NOMO-1 treated with dmso at 0.1 percent for 144 hours (cell line): ENCODE results near the gene KCND1.
A peak's percentile ranks its signal among the peaks of the same experiment; 100 is the strongest.
"Not testable (repeated sequence)": the region's sequence is repeated elsewhere in the genome, so short reads cannot be mapped to it uniquely, and the experiment has no call there.

ENCODE experiments used
- DNase-seq: peaks from one replicate; lab custom pipeline; 2025; ENCODE audit not compliant: unreplicated experiment; lab: John Stamatoyannopoulos, UW

The KCND1 gene

DNA sequence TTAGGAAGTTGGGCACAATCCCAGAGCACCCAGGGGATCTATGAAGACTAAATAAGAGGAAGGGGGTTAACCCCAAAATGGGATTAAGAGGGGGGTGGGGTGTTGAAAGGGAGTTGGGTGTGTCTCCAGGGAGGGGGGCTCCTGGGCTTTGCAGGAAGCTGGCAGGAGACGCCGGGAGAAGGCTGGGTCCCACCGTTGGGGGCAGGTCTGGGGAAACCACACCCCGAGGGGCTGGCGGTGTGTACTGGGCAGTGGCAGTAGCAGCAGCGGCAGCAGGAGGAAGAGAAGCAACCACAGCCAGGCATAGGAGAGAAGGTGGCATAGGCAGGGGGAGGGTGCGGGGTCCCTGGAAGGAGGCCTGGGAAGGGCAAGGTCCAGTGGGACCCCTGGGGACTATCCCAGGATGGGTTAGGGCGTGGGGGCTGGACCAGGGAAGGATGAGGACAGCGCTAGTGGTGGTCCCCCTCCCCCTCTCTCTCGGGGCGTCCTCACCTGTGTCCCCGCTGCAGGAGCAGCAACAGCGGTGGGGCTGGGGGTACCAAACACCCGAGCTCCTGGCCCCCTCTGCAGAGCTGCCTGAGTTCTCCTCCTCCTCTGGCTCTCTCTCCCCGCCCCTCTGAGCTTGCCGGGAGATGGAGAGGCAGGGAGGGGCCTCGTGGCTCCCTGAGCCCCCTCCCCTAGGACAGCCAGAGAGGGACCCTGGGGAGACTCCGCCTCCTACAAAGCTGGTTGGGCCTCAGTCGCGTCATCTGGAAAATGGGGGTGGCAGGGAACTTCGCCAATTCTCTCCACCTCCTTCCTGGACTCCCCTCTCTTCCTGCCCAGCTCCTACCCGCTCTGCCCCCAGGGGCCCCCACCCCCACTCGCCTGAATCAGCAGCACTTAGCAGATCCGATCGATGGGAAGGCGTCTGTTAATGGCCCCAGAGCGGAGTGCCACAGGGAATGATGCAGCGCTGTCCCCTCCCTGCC is at the start of gene KCND1:
Gene KCND1 (minus strand): TSS at position 596 of the 971 bp plus-strand sequence. CDS start 1,573 bp downstream, outside the sequence.
- no peak for DNase-seq

DNA sequence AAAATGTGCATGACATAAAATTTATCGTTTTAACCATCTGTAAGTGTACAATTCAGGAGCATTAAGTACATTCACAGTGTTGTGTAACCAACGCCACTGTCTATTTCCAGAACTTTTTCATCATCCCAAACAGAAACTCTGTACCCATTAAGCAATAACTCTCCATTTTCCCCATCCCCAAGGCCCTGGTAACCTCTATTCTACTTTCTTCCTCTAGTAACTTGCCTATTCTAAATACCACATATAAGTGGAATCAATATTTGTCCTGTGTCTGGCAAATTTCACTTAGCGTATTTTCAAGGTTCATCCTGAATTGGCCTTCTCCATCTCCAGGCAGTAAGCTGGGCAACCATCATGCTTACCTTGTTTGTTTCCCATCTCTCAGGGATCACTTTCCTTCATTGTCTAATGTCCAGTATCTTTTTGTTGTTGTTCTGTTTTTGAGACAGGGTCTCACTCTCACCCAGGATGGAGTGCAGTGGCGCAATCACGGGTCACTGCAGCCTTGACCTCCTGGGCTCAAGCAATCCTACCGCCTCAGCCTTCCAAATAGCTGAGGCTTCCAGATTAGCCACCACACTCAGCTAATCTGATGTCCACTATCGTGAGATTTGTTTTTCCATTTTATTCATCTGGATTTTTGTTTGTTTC is 48.1 kb upstream of the KCND1 start:
- DNase-seq, result peak; percentile 3

DNA sequence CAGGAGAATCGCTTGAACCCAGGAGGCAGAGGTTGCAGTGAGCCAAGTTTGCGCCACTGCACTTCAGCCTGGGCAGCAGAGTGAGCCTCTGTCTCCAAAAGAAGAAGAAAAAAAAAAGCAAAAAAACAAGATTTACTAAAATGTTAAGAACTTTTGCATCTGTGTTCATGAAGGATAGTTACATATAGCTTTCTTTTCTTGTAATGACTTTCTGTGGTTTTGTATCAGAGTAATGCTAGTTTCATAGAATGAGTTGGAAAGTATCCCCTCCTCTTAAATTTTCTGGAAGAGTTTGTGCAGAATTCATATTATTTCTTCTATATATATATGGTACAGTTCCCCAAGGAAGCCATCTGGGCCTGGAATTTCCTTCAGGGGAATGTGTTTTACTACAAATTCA is 47.4 kb upstream of the KCND1 start:
- no peak for DNase-seq

DNA sequence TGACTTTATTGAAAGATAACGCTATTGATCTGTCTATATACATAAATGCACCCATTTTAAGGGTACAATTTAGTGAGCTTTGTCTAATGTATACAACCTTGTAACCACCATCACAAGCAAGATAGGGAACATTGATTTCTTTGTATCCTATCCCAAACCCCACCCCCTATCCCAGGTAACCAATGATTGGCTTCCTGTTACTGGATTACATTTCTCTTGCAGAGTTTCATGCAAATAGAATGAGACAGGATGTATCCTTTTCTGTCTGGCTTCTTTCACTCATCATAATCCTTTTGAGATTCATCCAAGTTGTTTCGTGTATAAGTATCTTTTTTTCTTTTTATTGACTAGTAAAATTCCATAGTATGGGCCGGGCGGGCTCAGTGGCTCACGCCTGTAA is 32.1 kb upstream of the KCND1 start:
- DNase-seq, result no peak

DNA sequence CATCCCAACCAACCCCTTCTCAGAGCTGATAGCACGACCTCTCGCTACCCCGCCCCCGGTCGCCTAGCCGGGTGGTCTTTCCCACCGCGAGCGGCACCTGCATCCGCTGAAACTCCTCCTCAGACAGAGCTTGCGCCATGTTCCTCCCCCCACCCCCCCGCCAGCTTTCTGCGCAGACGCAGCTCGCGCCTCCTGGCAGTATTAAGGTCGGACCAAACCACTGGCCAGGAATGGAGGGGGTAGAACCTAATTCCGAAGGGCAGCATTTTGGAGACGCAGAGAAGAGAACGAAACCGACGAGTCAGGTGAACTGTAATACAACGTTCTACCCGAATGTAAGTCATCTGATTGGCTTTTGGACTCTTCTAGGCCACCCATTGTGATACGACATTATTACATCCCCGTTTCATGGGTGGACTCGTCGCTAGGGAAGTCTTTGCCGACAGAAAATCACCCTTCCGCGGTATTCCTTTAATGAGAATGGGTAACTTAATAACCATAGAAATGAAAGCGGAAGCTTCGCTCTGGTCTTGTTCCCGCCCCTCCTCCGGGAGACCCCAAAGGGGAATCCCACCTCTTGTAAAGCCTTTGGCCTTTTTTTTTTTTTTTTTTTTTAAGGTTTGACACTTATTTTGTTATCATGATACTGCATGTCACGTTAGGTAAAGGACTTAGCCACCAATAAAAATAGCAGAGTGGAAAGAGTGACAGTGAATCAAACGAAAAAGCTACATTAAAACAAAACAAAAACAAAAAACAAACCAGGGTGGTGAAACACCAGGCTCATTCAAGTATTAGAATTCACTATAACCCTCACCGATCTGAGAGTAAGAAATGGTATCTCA is 30.7 kb upstream of the KCND1 start, which contains the start of gene GRIPAP1:
Gene GRIPAP1 (minus strand): TSS at position 174 of the 845 bp plus-strand sequence. CDS start 35 bp downstream, at position 139.
- peak; percentile 68 for DNase-seq

DNA sequence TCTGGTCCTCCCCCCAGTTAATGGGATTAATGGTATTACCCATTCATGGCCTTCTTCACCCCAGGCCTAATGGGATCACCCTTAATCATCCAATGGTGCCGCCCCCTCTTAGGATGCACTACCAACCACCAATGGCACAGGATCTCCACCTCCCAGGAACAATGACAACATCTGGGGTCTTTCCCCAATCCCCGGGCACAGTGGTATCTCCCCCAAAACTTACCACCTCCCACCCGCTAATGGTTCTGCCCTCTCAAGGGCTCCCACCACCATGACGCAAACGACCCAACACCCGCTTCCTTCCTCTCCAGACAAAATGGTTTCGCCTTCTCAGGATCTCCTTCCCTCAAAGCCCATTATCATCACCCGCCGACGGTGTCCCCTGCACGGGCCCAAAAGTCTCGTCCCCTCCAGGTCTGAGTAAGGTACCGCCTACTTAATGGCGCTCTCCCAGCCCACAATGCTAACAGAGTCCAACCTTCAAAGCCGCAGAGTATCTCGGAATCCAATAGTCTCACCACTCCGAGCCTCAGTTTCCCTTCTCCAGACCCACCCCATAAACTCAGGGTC is 30.0 kb upstream of the KCND1 start:
- DNase-seq, result peak; percentile 18

DNA sequence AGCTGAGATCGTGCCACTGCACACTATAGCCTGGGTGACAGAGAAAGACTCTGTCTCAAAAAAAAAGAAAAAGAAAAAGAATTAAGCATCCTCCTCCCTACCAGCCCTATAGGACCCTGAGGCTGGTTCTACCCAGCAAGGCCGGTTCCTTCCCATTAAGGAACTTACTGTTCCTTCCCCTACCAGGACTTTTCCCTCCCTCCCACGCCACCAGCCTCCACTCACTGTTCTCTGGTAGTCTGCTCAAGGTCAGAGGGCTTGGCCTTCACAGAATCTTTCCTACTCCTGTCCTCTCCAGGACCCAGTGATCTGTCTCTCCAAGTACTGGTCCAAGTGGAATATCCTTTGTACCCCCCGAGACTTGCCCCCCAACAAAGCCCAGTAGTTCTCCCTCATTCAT is 29.0 kb upstream of the KCND1 start:
- DNase-seq, result no peak

DNA sequence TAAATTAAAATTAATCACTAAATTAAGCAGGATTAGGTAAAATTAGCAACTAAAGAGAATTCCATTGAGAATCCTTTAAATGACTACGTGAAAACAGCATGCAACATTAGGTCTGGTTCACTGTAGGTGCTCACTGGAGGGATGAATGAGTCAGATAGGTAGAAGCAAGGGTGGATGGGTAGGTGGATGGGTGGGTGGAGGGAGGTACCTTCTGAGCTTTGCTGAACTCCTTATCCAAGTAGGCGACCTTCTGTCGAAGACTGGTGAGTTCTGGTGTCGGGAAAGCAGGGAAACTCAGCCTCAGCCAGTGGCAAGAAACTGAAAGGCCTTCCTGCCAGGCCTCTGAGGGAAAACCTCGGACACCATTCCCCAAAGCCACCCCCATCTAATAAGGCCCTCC is 27.4 kb upstream of the KCND1 start:
- no peak for DNase-seq

DNA sequence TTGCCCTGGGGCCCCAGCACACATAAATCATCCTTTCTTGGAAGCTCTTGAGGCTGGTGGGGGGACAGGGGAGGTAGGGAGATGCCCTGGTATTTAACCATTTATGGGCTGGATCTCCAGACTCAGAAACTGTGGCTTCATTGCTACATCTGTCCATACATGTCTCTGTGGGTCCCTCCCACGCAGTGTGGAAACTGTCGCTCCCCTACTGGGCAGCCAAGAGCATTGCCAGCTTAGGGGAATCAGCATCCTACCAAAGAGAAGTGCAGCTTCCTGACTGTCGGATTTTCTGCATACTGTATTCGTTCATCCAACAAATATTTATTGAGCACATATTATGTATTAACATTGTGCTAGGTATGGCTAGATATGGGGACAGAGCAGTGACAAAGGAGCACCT is 26.7 kb upstream of the KCND1 start:
- DNase-seq, result no peak

DNA sequence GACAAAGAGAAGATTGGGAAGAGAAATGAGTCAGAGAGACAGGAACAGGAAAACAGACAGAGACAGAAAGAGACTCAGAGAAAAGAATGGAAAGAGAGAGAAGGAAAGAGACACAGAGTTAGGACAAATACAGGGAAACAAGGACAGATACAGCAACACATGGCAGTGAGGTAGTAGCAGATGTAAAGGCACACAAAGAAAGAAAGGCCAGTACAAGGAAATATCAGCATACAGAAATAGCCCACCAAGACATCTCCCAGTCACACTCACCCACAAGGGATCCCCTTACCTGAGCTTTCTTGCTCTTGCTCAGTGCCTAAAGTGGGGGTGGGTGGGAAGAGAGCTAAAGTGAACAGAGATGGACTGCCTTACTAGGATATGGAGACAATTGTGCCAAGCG is 26.2 kb upstream of the KCND1 start:
- DNase-seq, result no peak

DNA sequence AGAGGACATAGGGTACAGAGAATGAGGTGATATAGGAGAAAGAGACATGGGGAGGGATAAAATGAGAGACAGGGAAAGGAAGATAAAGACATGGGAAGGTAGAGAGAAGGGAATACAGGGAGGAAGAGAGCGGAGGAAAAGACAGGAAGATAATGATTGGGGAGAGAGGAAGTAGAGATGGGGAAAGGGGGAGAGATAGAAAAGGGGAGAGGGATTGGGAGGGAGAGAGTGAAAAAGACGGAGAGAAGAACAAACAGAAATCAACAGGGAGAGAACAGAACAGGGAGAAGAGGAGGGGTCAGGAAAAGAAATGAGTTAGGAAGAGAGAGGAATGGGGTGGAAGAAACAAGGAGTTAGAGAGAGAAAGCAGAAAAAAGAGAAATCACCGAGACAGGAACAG is 25.8 kb upstream of the KCND1 start:
- no peak for DNase-seq

DNA sequence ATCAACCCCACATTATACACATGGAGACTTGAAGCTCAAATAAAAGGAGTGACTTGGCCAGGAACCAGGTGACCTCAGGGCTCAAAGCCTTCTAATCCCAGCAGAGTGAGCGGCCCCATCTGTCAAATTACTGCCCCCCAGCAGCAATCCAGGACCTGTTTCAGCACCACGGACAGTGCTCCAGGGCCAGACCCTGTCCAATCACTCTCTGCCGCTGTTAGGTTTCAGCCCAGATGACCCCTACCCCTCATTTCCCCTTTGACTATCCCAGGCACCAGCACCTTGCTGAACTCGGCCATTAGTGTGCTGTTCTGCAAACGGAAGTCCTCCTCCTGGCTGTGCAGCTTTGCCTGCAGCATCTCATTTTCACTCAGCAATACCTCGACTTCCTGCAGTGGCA is 25.3 kb upstream of the KCND1 start:
- DNase-seq, result no peak

DNA sequence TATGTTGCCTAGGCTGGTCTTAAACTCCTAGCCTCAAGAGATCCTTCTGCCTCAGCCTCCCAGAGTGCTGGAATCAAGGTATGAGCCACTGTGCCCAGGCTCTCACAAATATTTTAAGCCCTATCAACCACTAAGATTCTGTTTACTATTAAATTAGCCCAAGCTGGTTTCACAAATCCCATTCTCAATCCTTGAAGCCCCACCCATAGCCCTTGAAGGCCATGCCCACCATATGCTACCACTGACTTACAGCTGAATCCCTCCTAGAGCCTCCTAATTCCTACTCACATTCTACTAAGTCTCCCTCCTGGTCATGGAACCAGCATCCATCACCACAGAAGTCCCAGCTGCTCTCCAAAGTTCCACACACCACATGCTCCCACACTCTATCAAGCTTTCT is 20.7 kb upstream of the KCND1 start:
- no peak for DNase-seq

DNA sequence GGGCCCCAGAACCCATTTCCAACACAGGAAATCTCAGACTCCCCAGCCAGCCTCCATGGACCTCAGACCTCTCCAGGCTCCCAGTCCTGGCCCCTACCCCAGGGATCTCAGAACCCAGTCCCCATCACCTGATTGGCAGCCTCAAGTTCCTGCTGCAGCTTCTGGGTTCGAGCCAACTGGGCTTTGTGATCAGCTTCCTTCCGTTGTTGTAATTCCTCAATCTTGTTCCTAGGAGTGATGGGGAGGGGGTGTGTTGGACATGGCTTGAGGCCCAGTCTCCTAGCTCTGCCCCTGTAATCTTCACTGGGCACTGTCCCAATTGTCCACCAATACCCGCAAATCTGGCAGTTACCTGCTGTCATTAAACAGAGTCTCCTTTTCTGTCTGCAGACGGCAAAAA is 17.8 kb upstream of the KCND1 start:
- no peak for DNase-seq

DNA sequence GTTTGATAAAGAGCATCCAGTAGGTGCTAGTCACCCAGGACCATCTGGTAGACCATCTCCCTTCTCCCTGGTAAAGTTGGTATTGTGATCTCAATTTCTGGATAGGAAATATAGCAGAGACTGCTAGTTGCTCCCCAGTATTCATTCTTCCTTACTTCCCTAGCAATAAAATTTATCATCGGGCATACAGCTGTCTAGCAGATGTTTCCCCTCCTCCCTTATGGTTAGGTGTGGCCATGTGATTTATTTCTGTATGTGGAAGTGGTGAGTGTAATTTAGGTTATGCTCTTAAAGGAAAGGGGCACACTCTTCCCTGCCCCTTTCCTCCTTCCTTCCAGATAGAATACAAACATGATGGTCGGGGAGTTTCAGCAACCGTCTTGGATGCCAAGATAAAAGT is 12.3 kb upstream of the KCND1 start:
- DNase-seq, result no peak

DNA sequence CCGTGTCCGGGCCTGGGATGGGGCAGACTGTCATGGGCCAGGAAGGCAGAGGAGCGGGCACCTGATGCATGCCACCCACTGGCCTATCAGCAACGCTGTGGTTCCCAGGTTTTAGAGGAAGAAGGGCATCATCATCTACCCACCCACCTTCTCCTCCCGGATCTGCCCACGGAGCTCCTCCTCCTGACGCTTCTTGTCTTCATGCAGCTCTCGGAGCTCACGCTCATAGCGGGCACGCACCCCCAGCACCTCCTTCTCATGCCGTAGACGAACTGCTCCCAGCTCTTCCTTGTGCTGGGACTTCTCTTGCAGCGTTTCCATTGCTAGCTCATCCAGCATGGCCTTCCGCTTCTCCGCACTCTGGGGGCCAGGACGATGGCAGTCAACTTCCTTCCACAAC is 11.4 kb upstream of the KCND1 start:
- DNase-seq, result no peak

DNA sequence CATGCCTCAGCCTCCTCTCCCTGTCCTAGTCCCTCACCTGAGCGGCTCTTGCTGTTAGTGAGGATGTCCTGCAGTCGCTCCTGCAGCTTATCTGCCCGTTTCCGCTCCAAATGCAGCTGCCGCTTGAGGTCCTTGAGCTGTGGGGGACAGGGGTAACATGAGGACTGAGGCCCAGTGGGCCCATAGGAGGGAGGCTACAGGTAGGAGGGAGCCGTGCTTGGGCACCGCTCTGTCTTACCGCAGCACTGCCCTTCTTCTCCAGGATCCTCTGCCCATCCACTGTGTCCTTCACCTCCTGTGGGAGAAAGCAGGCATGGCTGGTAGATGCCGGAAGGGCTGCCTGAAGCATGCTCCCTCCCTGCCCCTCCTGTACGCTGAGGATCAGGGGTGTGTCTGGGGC is 9.5 kb upstream of the KCND1 start:
- no peak for DNase-seq

DNA sequence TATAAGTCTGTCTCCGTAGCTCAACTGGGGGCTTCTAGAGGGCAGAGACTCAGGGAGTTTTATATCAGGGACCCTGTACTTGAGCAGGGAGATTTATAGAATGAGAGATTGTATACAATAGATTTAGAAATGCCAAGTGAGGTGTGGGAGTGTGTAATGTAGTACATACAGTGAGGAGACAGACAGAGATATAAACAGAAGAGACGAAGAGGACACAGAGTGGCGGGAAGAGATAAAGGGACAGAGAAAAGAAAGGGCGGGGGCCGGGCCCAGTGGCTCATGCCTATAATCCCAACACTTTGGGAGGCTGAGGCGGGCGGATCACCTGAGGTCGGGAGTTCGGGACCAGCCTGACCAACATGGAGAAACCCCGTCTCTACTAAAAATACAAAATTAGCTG is 8.7 kb upstream of the KCND1 start:
- not testable (repeated sequence) for DNase-seq

DNA sequence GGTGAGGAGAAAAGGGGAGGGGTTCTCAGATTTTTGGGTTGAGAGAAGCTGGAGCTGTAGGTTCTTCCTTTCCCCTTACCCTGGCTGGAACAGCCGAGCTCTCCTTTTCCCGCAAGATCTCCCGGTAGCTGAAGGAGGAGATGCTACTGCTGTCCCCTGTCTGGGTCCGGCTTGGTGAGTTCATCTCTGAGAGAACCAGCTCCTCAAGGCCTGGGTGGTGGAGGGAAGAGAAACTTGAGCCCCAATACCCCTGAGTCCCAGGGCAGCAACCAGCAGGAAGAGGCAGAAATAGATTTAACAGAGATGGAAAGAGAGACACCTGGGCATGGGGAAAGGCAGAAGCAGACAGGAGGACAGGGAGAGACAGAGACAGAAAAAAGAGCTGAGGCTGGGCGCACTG is 6.6 kb upstream of the KCND1 start:
- DNase-seq, result no peak

DNA sequence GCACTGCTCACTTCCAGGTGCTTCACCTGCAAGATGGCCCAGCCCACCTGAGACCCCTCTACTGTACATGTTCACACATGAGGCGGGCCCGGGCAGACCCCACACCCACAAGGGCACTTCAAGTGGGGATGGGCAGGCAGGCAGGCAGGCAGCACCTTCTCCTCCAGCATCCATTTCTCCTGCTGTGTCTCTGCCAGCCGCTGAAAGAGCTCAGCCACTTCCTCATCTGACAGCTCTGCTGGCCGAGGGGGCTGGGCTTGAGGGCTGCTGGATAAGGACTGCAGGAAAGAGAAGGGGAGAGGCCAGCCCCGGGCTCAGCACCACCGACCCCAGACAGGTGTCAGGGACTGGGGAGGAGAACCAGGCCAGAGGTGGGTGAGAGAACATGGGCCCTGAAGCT is 4.4 kb upstream of the KCND1 start:
- DNase-seq, result no peak

DNA sequence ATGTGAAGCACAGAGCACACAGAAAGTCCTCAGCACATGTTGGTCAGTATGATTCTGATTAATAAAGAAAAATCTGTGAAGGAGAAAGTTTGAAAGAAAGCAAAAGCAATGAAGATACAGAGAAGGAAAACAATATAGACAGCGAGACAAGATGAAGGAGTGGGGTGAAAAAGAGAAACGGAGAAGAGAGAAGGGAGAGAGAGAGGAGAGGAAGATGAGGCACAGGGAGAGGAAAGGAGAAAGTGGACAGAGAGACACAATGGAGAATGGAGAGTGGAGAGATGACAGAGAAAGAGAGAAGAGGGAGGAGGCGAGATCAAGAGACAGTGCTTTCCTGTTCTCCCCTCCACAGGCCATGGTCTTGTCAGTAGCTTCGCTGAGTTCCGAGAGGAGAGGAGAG is 3.9 kb upstream of the KCND1 start:
- DNase-seq, result no peak
